Testis (tissue), 2 donors: ENCODE data around the gene CRACDL.

ENCODE experiments used
- CTCF ChIP-seq, 3 experiments: fragments of 450-650 bp in 2 of 3; fragments of 200-600 bp in 1 of 3; sonication (generic) in 1 of 3; IDR thresholded peaks; one replicate each; pipeline ENCODE4 v1.5.1; 2016 to 2019; ENCODE audit warnings: antibody characterized with exemption in 3 of 3, mild to moderate bottlenecking in 2 of 3, moderate library complexity in 1 of 3
- POLR2A ChIP-seq: fragments of 450-650 bp; IDR thresholded peaks from one replicate; pipeline ENCODE4 v1.6.1; 2017; ENCODE audit warnings: antibody characterized with exemption, mild to moderate bottlenecking, moderate library complexity

- TF ChIP-seq CTCF (IDR thresholded peaks at IDR 0.05) (no peak), POLR2A (no peak)
Measured at GRCh38 chr2:98913916-98914712, 21.9 kb downstream of the CRACDL start.
